Mesodermal cell (in vitro differentiated cells): ENCODE measurements around the gene TBC1D22A.

ENCODE experiments used
- H3K27ac ChIP-seq: 2 replicates; pipeline ENCODE4 v1.7.0; 2013; ENCODE audit warnings: mild to moderate bottlenecking, low read depth, low read length, moderate library complexity; ENCODE audit not compliant: severe bottlenecking
- H3K36me3 ChIP-seq: 2 replicates; pipeline ENCODE4 v1.7.1; 2013; ENCODE audit warnings: mild to moderate bottlenecking, low read length, moderate library complexity; ENCODE audit not compliant: control insufficient read depth, insufficient read depth
- H3K4me1 ChIP-seq: one replicate; pipeline ENCODE4 v1.7.1; 2013; ENCODE audit warnings: mild to moderate bottlenecking, low read length; ENCODE audit not compliant: insufficient read depth, control insufficient read depth, poor library complexity, severe bottlenecking
- H3K4me3 ChIP-seq: 2 replicates; pipeline ENCODE4 v1.7.0; 2013; ENCODE audit warnings: low read length, control low read depth, mild to moderate bottlenecking; ENCODE audit not compliant: insufficient read depth, poor library complexity, severe bottlenecking; ENCODE audit errors: extremely low read depth
- H3K9me3 ChIP-seq: 2 replicates; pipeline ENCODE4 v1.7.1; 2013; ENCODE audit warnings: mild to moderate bottlenecking, low read length, moderate library complexity; ENCODE audit not compliant: control insufficient read depth
- WGBS, 2 experiments: methylation state at CpG; one replicate each; pipeline ENCODE4 v1.1.5; 2013; ENCODE audit warnings: missing lambda C conversion rate in 2 of 2; ENCODE audit not compliant: insufficient coverage in 2 of 2; 5-methylcytosine and 5-hydroxymethylcytosine counted together

Gene TBC1D22A

GRCh38 chr22:46911346-46911745, 148.9 kb downstream of the TBC1D22A start:
- H3K4me1 ChIP-seq, result peaks cover 4% of the 10 kb centered on the region

DNA sequence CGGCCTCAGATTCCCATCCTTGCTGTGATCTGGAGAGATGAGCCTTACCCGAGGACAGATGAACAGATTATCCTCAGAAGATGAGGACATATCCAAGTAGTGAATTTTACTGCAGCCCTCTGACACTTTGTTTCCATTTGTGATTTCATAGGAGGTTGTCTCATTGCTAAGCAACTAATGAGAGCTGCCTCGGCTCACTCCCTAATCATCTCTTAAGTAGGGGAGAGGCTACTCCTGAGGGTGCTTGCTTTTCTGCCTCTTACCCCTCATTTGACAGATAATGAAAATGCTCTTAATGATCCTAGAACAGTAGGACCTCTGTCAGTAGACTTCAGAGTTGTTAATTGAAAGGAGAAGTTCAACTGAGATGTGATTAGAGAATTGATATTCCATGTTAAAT, 150.9 kb downstream of the TBC1D22A start:
- H3K4me1 ChIP-seq, result peaks cover 4% of the 10 kb centered on the region
- no peak overlapping the region for H3K27ac ChIP-seq
- H3K36me3 ChIP-seq, result peaks cover 30% of the 10 kb centered on the region
- no peak overlapping the region for H3K4me3 ChIP-seq
- 33 to 79% methylated on average over 1 to 2 of the region's 3 CpGs for WGBS, 2 experiments
- no peaks in the 10 kb centered on the region for H3K9me3 ChIP-seq

More at GRCh38 chr22:46911346-46911745, 148.9 kb downstream of the TBC1D22A start:
- WGBS, 2 experiments, result 89% methylated on average over 3 to 5 of the region's 10 CpGs
- Histone ChIP-seq H3K4me3 (no peak overlapping the region), H3K9me3 (no peaks in the 10 kb centered on the region), H3K36me3 (peaks cover 22% of the 10 kb centered on the region), H3K27ac (no peak overlapping the region)

- Histone ChIP-seq H3K9me3 (no peaks in the 10 kb centered on the region), H3K36me3 (peaks cover 31% of the 10 kb centered on the region), H3K4me1 (peaks cover 3% of the 10 kb centered on the region), H3K27ac (no peak overlapping the region), H3K4me3 (no peak overlapping the region)
- WGBS, 2 experiments, result 76 to 89% methylated on average over 3 to 8 of the region's 10 CpGs
Measured at GRCh38 chr22:46914481-46914880, 152.0 kb downstream of the TBC1D22A start.

GRCh38 chr22:46914916-46915894, 152.8 kb downstream of the TBC1D22A start:
- H3K4me1 ChIP-seq, result no peaks in the 10 kb centered on the region
- no peak overlapping the region for H3K27ac ChIP-seq
- H3K36me3 ChIP-seq, result peaks cover 31% of the 10 kb centered on the region
- no peaks in the 10 kb centered on the region for H3K9me3 ChIP-seq
- WGBS, 2 experiments, result 93 to 97% methylated on average over 21 of the region's 21 CpGs
- no peak overlapping the region for H3K4me3 ChIP-seq

GRCh38 chr22:46915950-46916730, 153.7 kb downstream of the TBC1D22A start:
- WGBS, 2 experiments, result 93 to 97% methylated on average over 7 to 12 of the region's 12 CpGs
- Histone ChIP-seq H3K27ac (no peak overlapping the region), H3K9me3 (peaks cover 1% of the 10 kb centered on the region), H3K4me1 (no peaks in the 10 kb centered on the region), H3K36me3 (peaks cover 34% of the 10 kb centered on the region), H3K4me3 (no peak overlapping the region)

- 94 to 98% methylated on average over 19 to 21 of the region's 23 CpGs for WGBS, 2 experiments
- H3K36me3 ChIP-seq, result peaks cover 35% of the 10 kb centered on the region
- no peak overlapping the region for H3K4me3 ChIP-seq
- no peaks in the 10 kb centered on the region for H3K4me1 ChIP-seq
- peaks cover 10% of the 10 kb centered on the region for H3K9me3 ChIP-seq
- H3K27ac ChIP-seq, result no peak overlapping the region
Measured at GRCh38 chr22:46916886-46917770, 154.7 kb downstream of the TBC1D22A start.

GRCh38 chr22:46917771-46918101, 155.3 kb downstream of the TBC1D22A start:
- WGBS, 2 experiments, result 93 to 97% methylated on average over 11 of the region's 11 CpGs
- Histone ChIP-seq H3K27ac (no peak overlapping the region), H3K36me3 (peaks cover 30% of the 10 kb centered on the region), H3K9me3 (peaks cover 15% of the 10 kb centered on the region), H3K4me1 (no peaks in the 10 kb centered on the region), H3K4me3 (no peak overlapping the region)

DNA sequence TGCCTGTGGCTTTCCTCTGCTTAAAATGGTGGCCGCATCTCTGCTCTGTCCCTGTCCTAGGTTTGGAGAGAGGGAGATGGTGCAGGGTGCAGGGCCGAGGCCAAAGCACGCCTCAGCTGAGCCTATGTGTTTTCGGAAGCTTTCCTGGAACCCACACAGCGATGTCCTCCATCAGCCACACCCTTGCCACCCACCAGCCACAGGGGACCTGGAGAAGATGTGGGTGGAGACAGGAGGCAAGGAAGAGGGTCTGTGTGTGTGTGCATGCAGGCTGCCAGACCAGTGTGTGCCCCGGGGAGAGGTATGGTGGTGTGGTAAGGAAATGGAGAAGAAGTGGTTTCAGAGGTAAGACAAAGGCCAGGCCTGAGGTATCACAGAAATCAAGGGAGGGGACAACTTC, 155.7 kb downstream of the TBC1D22A start:
- peaks cover 15% of the 10 kb centered on the region for H3K9me3 ChIP-seq
- H3K27ac ChIP-seq, result no peak overlapping the region
- H3K36me3 ChIP-seq, result peaks cover 27% of the 10 kb centered on the region
- H3K4me3 ChIP-seq, result no peak overlapping the region
- no peaks in the 10 kb centered on the region for H3K4me1 ChIP-seq
- 89 to 100% methylated on average over 1 of the region's 6 CpGs for WGBS, 2 experiments

- no peak overlapping the region for H3K4me3 ChIP-seq
- H3K9me3 ChIP-seq, result peaks cover 15% of the 10 kb centered on the region
- H3K27ac ChIP-seq, result no peak overlapping the region
- no peaks in the 10 kb centered on the region for H3K4me1 ChIP-seq
- H3K36me3 ChIP-seq, result peaks cover 14% of the 10 kb centered on the region
Measured at GRCh38 chr22:46922037-46922436, 159.6 kb downstream of the TBC1D22A start.

DNA sequence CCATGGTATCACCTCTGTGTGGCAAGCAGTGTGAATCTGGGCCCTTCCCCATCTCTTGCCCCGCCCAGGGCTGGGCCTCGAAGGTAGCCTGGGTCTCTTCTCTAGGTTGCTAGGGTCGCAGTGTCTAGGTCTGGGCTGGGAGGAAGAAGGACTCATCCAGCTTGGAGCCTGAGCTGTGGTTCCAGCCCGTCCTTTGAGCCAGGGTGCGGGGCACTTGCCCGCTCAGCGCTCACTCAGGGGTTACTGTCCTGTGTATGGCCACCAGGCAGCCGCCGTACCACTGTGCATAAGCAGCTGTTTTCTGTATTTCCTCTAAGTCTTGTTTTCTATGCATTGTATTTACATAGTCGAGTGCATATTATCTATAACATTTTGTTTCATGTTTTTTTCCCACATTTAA, 160.9 kb downstream of the TBC1D22A start:
- no peak overlapping the region for H3K4me3 ChIP-seq
- peaks cover 15% of the 10 kb centered on the region for H3K9me3 ChIP-seq
- no peaks in the 10 kb centered on the region for H3K4me1 ChIP-seq
- peaks cover 10% of the 10 kb centered on the region for H3K36me3 ChIP-seq
- WGBS, 2 experiments, result 93 to 100% methylated on average over 5 to 8 of the region's 10 CpGs
- H3K27ac ChIP-seq, result no peak overlapping the region
